Esophagus squamous epithelium (tissue), 5 donors: ENCODE data around the gene KCNE4. TPM values are rescaled to one million over a fixed set of nuclear protein-coding genes. Genes with fewer than 3 reads are reported as not detected.
A peak's percentile ranks its signal among the peaks of the same experiment; 100 is the strongest.

ENCODE experiments used
- DNase-seq: peaks from one replicate; lab custom pipeline; 2025; lab: John Stamatoyannopoulos, UW
- H3K27ac ChIP-seq, 4 donors: fragments of 200-600 bp; sonication (generic); one replicate each; pipeline ENCODE4 v1.5.1; 2016 to 2019; ENCODE audit warnings: mild to moderate bottlenecking in 1 of 4
- H3K27me3 ChIP-seq, 4 donors: fragments of 200-600 bp; sonication (generic); 1 replicate in 3 of 4; 2 replicates in 1 of 4; pipeline versions ENCODE4 v1.5.1 to v1.6.0; 2017 to 2021; ENCODE audit warnings: antibody characterized with exemption in 1 of 4
- H3K36me3 ChIP-seq, 3 donors: fragments of 200-600 bp; sonication (generic); one replicate each; pipeline ENCODE4 v1.5.1; 2016 to 2019
- H3K4me1 ChIP-seq, 3 donors: fragments of 200-600 bp; sonication (generic); one replicate each; pipeline ENCODE4 v1.5.1; 2017 to 2019
- H3K4me3 ChIP-seq, 4 donors: fragments of 200-600 bp; sonication (generic); 1 replicate in 3 of 4; 2 replicates in 1 of 4; pipeline ENCODE4 v1.5.1; 2016 to 2019; ENCODE audit warnings: mild to moderate bottlenecking in 2 of 4, moderate library complexity in 1 of 4
- H3K9me3 ChIP-seq, 3 donors: fragments of 200-600 bp; sonication (generic); one replicate each; pipeline ENCODE4 v1.5.1; 2016 to 2019
- CTCF ChIP-seq, 6 experiments: fragments of 450-650 bp in 4 of 6; fragments of 200-600 bp in 2 of 6; sonication (generic) in 2 of 6; IDR thresholded peaks; one replicate each; pipeline ENCODE4 v1.5.1; 2016 to 2019; ENCODE audit warnings: antibody characterized with exemption in 6 of 6, mild to moderate bottlenecking in 4 of 6, moderate library complexity in 4 of 6
- POLR2A ChIP-seq, 4 donors: fragments of 450-650 bp; IDR thresholded peaks; one replicate each; pipeline ENCODE4 v1.6.1; 2017; ENCODE audit warnings: antibody characterized with exemption in 4 of 4, mild to moderate bottlenecking in 4 of 4, moderate library complexity in 3 of 4
- WGBS, 2 donors: methylation state at CpG; one replicate each; pipeline ENCODE4 v1.1.5; 2018; 5-methylcytosine and 5-hydroxymethylcytosine counted together
- intact Hi-C: fragments of 100-400 bp; cut with DNase I; formaldehyde crosslinking; loops from one replicate; pipeline ENCODE4 v1.15.0; 2022
- total RNA-seq, 4 donors: library from RNA; depleted of rRNA; stranded (reverse); fragments of >200 nt; gene quantifications; one replicate each; pipeline ENCODE4 v1.1.0, GENCODE V29; 2016
- donor health status: DM: yes; HTN: yes; CAD: no.

The KCNE4 gene
- total RNA-seq, 4 donors from 2014 or later = 0.26 to 0.76 (median 0.35) TPM

GRCh38 chr2:223054193-223054781, 2.3 kb downstream of the KCNE4 start:
- Histone ChIP-seq H3K9me3 (no peaks in the 10 kb centered on the region), H3K4me3 (peak overlapping the region in 3 of 4 donors; percentile 31 to 52 (median 42)), H3K27me3 (peaks cover 0 to 8% (median 0%) of the 10 kb centered on the region in 4 donors), H3K4me1 (peaks cover 0 to 46% (median 5%) of the 10 kb centered on the region in 3 donors), H3K27ac (peak overlapping the region; percentile 59 to 84 (median 80)), H3K36me3 (no peaks in the 10 kb centered on the region)
- intact Hi-C loops = no loop called here
- TF ChIP-seq CTCF (IDR thresholded peaks at IDR 0.05) (no peak), POLR2A (IDR thresholded peaks at IDR 0.05) (no peak)
- WGBS, 2 donors = 50 to 55% methylated on average over 5 to 9 of the region's 11 CpGs
- DNase-seq = no peak

DNA sequence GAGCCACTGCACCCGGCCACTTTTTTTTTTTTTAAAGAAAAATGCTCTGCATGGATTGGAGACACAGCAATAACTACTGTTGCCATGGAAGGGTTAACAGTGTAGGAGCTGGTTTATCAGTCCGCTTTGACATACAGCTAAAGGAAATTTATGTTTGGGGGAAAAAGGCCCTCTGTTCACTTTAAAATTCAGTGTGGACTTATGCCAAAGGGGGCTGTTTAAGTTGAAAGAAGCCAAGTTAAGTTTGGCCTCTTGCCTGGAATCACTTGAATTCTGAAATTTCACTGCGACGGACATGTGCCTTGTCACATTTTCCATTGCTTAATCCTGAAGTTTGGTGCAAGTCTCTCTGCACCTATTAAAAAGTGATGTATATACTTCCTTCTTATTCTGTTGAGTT, 3.1 kb downstream of the KCNE4 start:
- TF ChIP-seq POLR2A (IDR thresholded peaks at IDR 0.05) (no peak), CTCF (IDR thresholded peaks at IDR 0.05) (no peak)
- H3K27me3 ChIP-seq = peaks cover 0 to 8% (median 0%) of the 10 kb centered on the region in 4 donors
- intact Hi-C loops = no loop called here
- H3K4me1 ChIP-seq = peaks cover 0 to 46% (median 5%) of the 10 kb centered on the region in 3 donors
- H3K27ac ChIP-seq = peak overlapping the region; percentile 41 to 82 (median 68)
- H3K4me3 ChIP-seq = peak overlapping the region in 1 of 4 donors; percentile 31
- DNase-seq = no peak
- no peaks in the 10 kb centered on the region for H3K9me3 ChIP-seq
- WGBS, 2 donors = 35 to 37% methylated on average over 4 of the region's 4 CpGs
- no peaks in the 10 kb centered on the region for H3K36me3 ChIP-seq

DNA sequence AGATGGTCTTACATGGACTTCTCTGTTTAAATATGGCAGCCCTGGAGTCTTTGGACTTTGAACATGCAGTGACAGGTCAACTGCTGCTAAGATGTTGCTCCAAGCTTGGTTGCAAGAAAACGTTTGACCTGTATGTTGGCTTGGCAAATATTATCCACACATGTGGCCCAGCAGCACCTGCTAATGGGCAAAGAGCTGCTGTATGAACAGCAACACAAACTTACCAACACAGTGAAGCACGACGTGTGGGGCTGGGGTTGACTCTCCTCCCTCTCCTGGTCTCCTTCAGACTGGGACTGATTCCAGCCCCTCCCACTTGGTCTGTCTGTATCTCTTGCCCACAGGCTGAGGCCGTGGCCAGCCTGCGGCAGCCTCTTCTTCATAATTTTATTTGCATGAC, 3.8 kb downstream of the KCNE4 start:
- peaks cover 0 to 41% (median 5%) of the 10 kb centered on the region in 3 donors for H3K4me1 ChIP-seq
- H3K27ac ChIP-seq = peak overlapping the region in 3 of 4 donors; percentile 72 to 82 (median 78)
- DNase-seq = no peak
- no peaks in the 10 kb centered on the region for H3K36me3 ChIP-seq
- intact Hi-C loops = no loop called here
- WGBS, 2 donors = 31 to 41% methylated on average over 5 of the region's 5 CpGs
- H3K9me3 ChIP-seq = no peaks in the 10 kb centered on the region
- no peak for TF ChIP-seq CTCF (IDR thresholded peaks at IDR 0.05)
- TF ChIP-seq POLR2A (IDR thresholded peaks at IDR 0.05) = no peak
- H3K27me3 ChIP-seq = peaks cover 0 to 8% (median 0%) of the 10 kb centered on the region in 4 donors
- H3K4me3 ChIP-seq = no peak overlapping the region

- 69 to 74% methylated on average over 4 to 8 of the region's 8 CpGs for WGBS, 2 donors
- intact Hi-C loops = no loop called here
- TF ChIP-seq CTCF (IDR thresholded peaks at IDR 0.05) = no peak
- TF ChIP-seq POLR2A (IDR thresholded peaks at IDR 0.05) = no peak
- peaks cover 0 to 8% (median 0%) of the 10 kb centered on the region in 4 donors for H3K27me3 ChIP-seq
- no peak for DNase-seq
- H3K27ac ChIP-seq = peak overlapping the region; percentile 24 to 82 (median 80)
- H3K9me3 ChIP-seq = no peaks in the 10 kb centered on the region
- H3K36me3 ChIP-seq = no peaks in the 10 kb centered on the region
- no peak overlapping the region for H3K4me3 ChIP-seq
- H3K4me1 ChIP-seq = peaks cover 0 to 31% (median 5%) of the 10 kb centered on the region in 3 donors
These were observed 4.9 kb downstream of the KCNE4 start for GRCh38 chr2:223056701-223057418.

DNA sequence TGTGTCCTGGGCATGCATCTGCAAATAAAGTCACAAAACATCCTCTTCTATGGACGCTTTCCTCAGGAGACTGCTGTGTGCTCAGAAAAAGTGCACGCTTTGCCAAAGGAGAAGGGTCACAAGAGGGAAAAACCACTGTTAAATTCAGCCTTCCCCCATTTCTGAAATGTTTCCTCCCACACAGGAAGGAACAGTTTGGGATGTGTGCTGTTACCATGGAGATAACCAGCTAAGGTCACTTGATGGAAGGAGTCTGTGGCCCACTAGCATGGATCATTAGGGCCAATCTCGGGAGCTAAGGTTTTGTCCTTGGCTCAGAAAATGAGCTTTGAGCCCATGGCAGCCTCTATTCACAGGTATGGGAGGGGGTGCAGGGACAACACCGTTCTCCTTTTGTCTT, 5.6 kb downstream of the KCNE4 start:
- H3K36me3 ChIP-seq = no peaks in the 10 kb centered on the region
- H3K27me3 ChIP-seq = peaks cover 0 to 7% (median 0%) of the 10 kb centered on the region in 4 donors
- DNase-seq = no peak
- H3K9me3 ChIP-seq = no peaks in the 10 kb centered on the region
- H3K4me1 ChIP-seq = peaks cover 0 to 29% (median 5%) of the 10 kb centered on the region in 3 donors
- peak overlapping the region in 3 of 4 donors; percentile 60 to 82 (median 81) for H3K27ac ChIP-seq
- TF ChIP-seq POLR2A (IDR thresholded peaks at IDR 0.05) = no peak
- no peak for TF ChIP-seq CTCF (IDR thresholded peaks at IDR 0.05)
- intact Hi-C loops = no loop called here
- H3K4me3 ChIP-seq = no peak overlapping the region
- 63 to 67% methylated on average over 4 of the region's 4 CpGs for WGBS, 2 donors
